Jurkat, Clone E6-1 (cell line): ENCODE measurements around the gene PNRC1. TPM values are rescaled to one million over a fixed set of nuclear protein-coding genes. Genes with fewer than 3 reads are reported as not detected.
A peak's percentile ranks its signal among the peaks of the same experiment; 100 is the strongest.
"Not testable (repeated sequence)": the region's sequence is repeated elsewhere in the genome, so short reads cannot be mapped to it uniquely, and the experiment has no call there.

Experiments
- DNase-seq: peaks from one replicate; pipeline ENCODE4 v3.0.0-alpha.2; 2011; ENCODE audit warnings: low read depth, low spot score
- H3K4me3 ChIP-seq: 2 replicates; pipeline ENCODE4 v1.5.1; 2011; ENCODE audit warnings: mild to moderate bottlenecking, low read length, control low read depth, moderate library complexity
- polyA plus RNA-seq: library from polyadenylated mRNA; unstranded; fragments of >200 nt; gene quantifications from one replicate; pipeline ENCODE4 v1.2.1, GENCODE V29; 2012; ENCODE audit warnings: missing spikeins; ENCODE audit not compliant: insufficient read length, insufficient read depth

PNRC1 gene
- polyA plus RNA-seq, result 32.7 TPM

DNA sequence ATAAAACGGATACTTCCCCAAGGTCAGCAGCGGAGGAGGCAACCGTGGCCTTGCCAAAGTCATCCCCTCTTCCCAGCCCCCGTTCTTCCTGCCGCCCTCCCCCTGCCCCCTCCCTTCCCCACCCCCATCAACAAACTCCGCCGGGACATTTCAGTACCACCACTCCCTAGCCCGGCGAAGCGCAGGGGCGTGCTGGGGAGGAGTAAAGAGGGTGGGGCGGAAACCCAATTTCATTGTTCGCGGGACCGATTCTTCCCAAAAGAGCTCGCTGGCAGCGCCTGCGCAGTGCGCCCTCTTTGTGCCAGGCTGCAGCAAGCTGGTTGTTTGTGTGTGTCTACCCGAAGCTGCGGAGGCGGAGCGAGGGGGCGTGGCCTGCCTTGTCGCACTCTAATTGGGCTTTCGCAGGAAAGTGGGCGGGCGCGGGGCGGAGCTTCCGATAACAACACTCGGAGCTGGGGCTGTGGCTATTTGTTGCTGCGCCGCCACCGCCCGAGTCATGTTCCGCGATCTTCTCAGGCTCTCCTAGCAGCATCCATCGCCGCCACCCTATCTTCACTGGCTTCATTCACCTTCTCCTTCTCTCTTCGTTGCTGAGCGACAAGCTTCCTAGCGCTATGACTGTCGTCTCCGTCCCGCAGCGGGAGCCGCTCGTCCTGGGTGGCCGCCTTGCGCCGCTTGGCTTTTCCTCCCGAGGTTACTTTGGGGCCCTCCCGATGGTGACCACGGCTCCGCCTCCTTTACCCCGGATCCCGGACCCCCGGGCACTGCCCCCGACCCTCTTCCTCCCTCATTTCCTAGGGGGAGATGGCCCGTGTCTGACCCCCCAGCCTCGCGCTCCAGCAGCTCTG, at the start of gene PNRC1:
Gene PNRC1, plus strand, starts transcription at position 471 of the 848 bp plus-strand sequence. Its CDS starts 144 bp downstream, at position 615.
- DNase-seq, result peak; percentile 99
- peak within 1 kb of the TSS; percentile 91 for H3K4me3 ChIP-seq

DNA sequence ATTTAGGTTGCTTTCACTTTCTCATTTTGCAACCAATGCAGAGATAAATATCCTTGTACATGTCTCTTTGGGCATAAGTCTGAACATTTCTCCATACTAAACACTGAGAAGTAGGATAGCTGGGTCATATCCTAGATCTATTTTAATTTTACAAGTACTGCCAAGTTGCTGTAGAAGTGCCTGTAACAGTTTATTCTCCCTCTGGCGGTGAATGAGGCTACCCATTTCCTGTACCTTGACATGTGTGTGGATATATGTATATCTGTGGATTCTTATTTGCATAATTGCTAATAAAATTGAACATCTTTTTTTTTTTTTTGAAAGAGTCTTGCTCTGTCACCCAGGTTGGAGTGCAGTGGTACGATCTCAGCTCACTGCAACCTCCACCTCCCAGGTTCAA, 48.0 kb upstream of the PNRC1 start:
- H3K4me3 ChIP-seq, result no peak overlapping the region
- DNase-seq, result peak; percentile 60

DNA sequence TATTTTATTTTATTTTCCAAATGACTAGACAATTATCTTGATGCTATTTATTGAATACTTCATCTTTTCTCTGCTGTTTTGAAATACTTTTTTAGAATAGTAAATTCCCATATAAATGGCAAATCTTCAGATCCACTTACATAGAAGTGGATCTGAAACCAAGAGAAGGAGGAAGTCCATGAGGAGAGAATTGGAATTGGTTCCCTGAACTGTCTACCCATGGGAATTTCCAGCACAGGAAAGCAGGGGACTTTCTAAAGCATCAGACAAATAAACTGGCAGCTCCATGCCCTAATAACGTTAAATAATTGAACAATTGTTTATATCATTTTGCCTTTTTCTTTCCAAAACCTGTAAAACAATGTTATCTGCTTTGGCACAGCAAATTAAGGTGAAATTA, 47.1 kb upstream of the PNRC1 start:
- no peak for DNase-seq
- no peak overlapping the region for H3K4me3 ChIP-seq

DNA sequence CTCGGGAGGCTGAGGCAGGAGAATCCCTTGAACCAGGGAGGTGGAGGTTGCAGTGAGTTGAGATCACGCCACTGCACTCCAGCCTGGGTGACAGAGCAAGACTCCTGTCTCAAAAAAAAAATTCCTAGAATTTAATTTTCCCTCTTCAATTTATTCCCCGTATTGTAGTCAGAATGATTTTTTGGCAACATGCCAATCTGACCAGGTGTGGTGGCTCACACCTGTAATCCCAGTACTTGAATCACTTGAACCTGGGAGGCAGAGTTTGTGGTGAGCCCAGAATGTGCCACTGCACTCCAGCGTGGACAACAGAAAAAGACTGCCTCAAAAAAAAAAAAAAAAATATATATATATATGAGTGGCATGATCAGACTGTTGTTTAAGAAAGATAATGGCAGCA, 46.4 kb upstream of the PNRC1 start:
- H3K4me3 ChIP-seq, DNase-seq: not testable (repeated sequence)

DNA sequence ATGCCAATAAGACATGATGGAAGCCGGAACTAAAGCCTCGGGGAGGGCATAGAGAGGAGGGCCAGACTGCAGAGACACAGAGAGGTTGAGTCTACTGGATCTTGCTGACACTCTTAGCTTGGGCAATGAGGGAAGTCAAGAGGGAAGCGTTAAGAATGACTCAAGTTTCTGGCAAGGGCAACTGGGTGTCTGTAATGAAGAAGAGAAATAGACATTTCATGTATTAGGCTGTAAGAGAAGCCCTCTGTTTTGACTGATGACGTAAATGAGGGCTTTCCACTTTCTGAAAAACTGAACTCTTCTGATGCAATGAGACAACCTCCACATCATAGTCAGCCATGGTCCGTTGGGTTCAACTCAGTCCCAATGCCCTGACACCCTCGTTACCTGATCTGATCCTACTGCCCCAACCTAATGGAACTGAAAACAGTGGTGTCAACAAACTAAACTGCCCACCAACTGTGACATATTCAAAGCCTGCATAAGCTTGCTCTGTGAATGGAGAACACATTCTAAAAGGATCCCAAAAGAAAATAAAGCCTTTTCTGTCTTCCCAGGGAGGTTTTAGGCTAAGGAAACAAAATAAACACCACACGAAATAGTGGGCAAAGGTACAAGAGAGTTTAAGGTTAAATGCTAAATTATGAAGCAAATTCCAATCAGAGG, 45.8 kb upstream of the PNRC1 start:
- DNase-seq, result no peak
- no peak overlapping the region for H3K4me3 ChIP-seq

DNA sequence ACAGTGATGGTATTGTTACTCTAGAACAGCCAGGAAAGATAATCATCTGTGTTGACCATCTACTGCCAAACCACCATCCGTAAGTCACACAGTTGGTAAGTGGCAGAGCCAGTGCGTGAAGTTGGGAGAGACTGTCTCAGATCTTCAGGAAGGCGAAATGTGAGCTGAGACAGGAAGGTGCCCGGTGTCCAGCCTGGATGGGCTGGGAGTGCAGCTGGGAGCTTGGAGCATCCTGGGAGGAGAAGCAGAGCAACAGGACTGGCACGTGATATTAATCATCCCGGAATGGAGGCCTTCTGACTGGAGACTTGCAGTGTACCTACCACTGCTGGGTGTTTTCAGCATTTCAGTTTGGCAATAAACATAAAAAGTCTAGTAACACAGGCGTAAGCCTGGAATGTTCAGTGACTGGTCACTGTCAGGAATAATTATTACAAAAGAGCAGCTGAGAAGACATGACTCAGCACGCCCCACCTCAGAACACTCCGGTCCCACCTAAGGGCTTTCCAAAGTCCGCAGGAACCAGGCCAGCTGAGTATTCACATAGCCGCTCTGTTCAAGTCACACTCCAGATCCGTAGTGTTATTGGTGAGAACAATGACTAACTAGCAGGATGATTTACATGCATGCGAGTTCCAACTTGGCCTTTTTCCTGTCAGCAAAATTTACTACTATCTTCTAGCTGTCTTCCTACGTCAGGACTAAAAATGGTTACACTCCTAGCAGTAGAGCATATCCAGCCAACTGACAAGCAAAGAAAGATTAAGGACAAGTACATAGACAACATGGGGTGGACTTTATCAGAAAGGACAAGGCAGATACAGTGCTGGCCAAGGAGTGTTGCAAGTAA, 45.1 kb upstream of the PNRC1 start:
- H3K4me3 ChIP-seq, result no peak overlapping the region
- no peak for DNase-seq

DNA sequence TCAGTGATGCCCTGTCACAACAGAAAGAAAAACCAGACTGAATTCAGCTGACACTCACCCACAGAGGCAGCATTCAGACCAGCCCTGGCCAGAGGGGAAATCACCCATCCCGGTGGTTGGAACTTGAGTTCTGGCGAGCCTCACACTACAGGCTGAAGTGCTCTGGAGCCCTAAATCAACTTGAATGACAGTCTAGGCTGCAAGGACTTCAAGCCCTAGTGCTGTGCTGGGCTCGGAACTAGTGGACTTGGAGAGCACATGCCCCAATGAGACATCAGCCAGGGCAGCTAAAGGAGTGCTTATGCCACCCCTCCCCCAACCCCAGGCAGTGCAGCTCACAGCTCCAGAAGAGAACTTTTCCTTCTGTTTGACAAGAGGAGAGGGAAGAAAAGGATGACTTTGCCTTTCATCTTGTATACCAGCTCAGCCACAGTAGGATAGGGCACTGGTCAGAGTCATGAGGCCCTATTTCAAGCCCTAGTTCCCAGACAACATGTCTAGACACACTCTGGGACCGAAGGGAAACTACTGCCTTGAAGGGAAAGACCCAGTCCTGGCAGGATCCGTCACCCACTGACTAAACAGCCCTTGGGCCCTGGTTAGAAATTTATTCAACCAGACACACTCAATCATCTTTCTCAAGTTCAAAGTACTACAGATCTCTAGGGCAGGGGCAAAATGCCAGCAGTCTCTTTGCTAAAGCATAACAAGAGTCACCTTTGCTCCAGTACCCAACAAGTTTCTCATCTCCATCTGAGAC, 43.2 kb upstream of the PNRC1 start:
- H3K4me3 ChIP-seq, result no peak overlapping the region
- DNase-seq, result no peak

DNA sequence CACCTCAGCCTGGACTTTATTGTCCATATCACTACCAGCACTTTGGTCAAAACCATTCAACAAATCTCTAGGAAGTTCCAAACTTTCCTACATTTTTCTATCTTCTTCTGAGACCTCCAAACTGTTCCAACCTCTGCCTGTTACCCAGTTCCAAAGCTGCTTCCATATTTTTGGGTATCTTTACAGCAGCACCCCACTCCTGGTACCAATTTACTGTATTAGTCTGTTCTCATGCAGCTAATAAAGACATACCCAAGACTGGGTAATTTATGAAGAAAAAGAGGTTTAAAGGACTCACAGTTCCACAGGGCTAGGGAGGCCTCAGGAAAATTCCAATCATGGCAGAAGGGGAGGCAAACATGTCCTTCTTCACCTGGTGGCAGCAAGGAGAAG, 42.7 kb upstream of the PNRC1 start:
- H3K4me3 ChIP-seq, DNase-seq: not testable (repeated sequence)

DNA sequence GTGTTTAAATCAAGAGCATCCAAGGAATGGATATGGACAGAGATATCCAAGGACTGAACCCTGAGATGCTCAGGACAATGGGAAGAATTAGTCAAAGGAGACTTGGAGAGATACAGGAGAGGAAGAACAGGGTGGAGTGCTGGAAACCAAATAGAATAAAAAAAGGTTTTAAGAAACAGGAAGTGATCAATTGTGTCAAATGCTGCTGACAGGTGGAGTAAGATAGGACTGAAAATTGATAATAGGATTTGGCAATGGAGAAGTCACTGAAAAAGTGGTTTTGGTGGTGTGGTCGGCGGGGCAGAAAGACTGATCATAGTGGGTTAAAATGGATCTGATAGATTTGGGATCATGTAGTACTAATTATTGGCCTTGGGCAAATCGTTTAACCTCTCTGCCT, 37.9 kb upstream of the PNRC1 start:
- no peak for DNase-seq
- no peak overlapping the region for H3K4me3 ChIP-seq

DNA sequence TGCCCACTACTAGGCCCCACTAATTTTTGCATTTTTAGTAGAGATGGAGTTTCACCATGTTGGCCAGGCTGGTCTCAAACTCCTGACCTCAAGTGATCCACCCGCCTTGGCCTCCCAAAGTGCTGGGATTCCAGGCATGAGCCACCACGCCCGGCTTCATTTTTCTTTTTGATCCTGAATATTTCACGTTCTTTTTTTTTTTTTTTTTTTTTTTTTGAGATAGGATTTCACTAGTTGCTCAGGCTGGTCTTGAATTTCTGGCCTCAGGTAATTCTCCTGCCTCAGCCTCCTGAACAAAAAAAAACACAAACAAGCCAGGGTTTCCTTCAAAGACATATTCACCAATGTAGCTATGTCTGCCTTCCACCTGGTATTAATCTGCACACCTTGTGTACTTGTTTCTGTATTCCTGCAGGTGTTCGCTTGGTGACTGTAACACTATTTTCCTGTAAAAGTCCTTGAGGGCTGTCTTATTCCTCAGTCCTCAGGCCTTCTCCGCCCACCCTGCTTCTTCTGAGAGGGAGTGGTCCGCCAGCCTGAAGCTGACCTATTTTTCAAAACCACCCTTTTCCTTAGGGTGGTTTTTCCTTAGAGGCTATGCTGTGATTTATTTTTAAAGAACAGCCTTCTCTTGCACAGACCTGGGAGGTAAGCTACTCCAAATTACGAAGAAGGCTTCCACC, 36.1 kb upstream of the PNRC1 start:
- no peak overlapping the region for H3K4me3 ChIP-seq
- no peak for DNase-seq

DNA sequence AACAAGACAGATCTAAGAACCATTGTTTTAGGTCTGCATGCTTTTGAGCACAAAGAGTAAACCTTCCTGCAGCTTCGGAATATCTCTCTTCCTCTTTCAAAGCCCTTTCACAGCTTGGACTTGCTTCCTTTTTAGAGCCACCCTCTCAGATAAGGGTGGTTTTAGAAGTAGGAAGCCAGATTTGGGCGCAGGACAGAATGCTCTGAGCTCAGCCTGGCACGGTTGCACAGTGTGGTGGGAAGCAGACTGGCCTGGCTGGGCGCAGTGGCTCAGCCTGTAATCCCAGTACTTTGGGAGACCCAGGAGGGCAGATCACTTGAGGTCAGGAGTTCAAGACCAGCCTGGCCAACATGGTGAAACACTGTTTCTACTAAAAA, 35.6 kb upstream of the PNRC1 start:
- no peak overlapping the region for H3K4me3 ChIP-seq
- no peak for DNase-seq

DNA sequence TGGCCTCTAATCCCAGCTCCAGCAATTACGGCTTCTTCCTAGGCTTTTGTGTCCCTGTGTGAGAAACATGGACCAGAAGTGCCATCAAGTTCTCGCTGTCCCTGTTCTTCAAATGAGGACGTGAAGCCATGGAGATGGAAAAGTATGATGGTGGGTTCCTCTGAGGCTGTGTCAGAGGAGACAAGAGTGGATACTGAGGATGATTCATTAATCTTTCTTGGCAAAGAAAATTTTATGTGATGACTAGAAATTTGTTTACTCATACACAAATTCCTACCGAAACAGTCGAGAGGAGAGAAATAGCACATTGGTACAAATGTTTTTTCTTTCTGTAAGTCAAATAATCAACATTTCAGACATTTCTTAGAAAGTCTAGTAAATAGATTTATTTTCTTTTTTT, 35.0 kb upstream of the PNRC1 start:
- H3K4me3 ChIP-seq, result no peak overlapping the region
- no peak for DNase-seq

DNA sequence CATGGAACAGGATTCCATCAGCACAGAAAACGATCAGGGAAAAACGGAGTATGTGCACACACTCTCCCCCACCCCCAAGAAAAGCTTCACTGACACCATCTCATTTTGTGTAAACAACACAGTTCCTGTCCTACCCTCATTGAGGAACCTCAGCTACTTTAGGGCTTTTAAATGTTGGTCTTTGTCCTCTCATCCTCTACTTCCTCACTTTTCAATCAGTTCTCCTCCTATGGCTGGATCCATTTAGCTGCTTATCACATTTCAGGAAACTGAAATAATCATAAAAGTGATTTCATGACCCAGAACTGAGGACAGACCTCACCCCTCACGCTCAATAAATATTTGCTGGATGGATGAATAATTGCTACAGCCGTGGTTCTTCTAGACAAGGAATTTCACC, 33.1 kb upstream of the PNRC1 start:
- H3K4me3 ChIP-seq, result no peak overlapping the region
- no peak for DNase-seq

DNA sequence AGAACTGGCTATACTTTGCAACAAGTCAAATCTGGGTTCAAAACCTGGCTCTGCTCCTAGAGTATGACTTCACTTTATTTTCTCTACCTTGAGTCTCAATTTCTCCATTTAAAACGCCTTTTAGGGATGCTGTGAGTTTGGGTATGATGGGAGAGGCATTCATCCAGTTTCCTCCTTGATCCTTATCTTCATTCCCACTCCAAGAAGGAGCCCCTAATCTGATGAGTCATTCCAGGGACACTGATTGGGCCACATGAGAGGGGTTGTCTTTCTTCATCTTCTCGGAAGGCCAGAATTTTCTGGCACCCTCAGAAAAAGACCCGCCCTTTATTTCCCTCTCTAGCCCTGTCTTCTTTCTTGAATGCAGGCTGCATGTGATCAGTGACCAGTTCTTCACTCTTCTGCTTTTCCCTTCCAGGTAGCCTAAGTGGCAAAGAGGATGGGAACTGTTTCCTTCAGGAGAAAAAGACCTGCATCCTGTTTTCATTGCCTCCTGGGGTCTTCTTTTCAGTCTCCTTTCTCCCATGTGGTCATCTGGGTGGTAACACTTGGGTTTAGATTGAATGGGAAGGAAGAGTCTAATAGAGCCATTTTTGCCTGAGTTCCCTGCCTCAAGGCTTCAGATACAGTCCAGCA, 32.1 kb upstream of the PNRC1 start:
- DNase-seq, result no peak
- no peak overlapping the region for H3K4me3 ChIP-seq

DNA sequence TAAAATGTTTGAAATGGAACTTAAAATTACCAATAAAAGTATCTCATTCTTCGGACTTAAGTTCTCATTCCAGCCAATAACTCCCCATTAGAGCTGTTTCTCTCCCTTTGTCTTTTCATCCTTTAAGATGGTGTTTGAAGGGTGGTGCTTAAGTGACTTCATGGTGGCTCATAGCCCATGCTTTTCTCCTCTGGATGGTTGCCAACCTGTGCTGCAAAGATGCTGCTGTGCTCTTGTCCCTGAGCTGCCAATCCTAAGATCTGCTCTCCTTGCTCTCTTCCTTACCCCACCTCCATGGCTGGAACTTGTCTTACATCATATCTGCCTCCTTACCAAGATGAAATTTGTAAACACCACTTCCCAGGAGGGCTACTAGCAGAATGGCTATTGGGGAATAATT, 31.6 kb upstream of the PNRC1 start:
- DNase-seq, result no peak
- no peak overlapping the region for H3K4me3 ChIP-seq

DNA sequence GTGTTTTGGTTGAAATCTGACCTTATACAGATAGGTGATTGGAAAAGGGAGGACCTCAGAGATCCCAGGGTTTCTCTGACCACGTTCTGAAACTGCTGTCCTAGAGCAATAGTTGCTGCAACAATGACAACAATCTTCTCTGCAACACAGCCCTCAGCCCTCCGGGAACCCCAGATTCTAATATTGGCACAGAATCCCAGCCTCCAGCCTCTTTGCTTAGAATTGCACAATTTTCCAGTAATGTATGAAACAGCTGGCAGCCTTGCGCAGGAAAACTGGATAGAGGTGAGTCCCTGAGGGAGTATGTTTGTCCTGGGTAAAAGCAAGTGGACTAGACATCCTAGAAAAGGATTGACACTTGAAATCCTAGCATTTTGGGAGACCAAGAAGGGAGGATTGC, 30.4 kb upstream of the PNRC1 start:
- no peak for DNase-seq
- H3K4me3 ChIP-seq, result no peak overlapping the region

DNA sequence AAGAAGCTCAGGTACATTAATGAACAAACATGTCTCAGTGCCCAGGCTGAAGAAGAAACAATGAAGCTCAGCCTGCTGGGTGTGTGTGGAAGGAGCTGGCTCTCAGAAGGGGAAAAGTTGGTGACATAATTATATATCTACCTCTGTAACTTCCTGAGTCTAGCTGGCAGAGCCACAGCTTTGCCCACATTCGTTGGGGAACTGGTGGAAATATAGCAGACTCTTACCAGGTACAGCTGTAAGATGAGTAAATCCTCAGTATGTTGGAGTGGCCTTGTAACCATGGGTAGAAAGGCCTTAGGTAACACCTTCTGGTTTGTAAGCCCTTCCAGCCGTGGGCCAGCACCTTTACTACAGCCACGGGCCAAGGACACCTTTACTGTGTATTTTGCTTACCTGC, 29.9 kb upstream of the PNRC1 start:
- H3K4me3 ChIP-seq, result no peak overlapping the region
- no peak for DNase-seq

DNA sequence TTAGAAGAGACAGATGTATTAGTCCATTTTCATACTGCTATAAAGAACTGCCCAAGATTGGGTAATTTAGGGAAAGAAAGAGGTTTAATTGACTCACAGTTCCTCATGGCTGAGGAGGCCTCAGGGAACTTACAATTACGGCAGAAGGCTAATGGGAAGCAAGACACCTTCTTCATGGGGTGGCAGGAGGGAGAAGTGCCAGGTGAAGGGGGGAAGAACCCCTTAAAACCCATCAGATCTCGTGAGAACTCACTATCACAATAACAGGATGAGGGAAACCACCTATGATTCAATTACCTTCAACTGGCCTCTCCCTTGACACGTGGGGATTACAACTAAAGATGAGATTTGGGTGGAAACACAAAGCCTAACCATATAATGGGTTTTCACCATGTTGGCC, 28.9 kb upstream of the PNRC1 start:
- no peak for DNase-seq
- no peak overlapping the region for H3K4me3 ChIP-seq
